Measurements from ENCODE around the gene OR4Q3.
"Not testable (repeated sequence)": the region's sequence is repeated elsewhere in the genome, so short reads cannot be mapped to it uniquely, and the experiment has no call there.

The OR4Q3 gene
- total RNA-seq = 0 to 0.08 (median 0) reads per million in 4 donors

- DNase-seq = no peak
Observed at GRCh38 chr14:19743256-19743655, at the start of gene OR4Q3. Gene OR4Q3 (plus strand): TSS chr14:19743571.

- DNase-seq = no peak
Observed at GRCh38 chr14:19729359-19729758, 14.0 kb upstream of the OR4Q3 start.

DNA sequence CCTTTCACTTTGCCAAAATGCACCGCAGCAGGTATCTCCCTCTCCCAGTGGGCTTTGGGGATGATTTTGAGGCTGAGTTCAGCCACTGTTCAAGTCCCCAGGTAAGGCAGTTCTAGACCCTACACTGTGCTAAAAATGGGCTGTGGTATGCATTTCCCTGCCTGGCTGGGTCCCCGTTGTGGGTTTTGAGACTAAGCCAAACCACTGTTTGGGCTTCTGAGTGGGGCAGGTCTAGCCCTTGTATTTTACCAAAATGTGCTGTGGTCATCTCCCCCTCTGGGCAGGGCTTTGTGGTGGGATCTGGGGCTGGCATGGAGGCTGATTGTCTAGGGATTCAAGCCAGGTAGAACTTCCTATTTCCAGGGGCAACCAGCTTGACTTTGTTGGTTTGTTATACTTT, 13.6 kb upstream of the OR4Q3 start:
- DNase-seq = peak in 1 of 5 donors; percentile 1

DNA sequence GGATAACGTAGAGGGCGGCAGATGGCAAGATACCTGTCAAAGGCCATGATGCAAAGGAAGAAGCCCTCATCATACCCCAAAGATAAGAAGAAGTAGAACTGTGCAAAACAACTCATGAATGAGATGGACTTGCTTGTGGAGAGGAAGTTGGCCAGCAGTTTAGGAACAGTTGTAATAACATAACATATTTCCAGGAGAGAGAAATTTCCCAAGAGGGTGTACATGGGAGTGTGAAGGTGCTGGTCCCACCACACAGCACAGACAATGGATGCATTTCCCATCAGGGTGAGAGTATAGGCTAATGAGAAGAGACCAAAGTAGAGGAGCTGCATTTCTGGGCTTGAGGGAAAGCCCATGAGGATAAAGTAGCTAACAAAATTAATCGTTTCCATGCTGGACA, 9.5 kb upstream of the OR4Q3 start:
- not testable (repeated sequence) for DNase-seq

- DNase-seq = not testable (repeated sequence)
Observed at GRCh38 chr14:19752316-19752715, 8.9 kb downstream of the OR4Q3 start.

DNA sequence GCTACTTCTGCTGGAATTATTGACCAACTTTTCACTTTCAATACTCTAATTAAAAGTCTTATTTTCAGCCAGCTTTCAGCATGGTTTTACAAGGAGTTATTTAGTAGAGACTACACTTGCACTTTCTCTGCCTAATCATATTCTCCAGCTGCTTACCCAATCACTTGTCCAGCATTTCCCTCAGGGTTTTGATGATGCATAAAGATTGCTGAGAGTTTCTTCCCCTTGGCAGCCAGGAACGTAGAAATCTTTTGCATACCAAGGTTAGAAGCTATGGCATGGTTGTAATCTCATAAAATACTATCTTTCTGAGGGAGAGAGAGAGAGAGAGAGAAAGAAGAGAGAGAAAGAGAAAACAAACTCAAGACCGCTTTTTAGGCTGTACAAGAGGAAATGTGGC, 10.8 kb downstream of the OR4Q3 start:
- no peak for DNase-seq

DNA sequence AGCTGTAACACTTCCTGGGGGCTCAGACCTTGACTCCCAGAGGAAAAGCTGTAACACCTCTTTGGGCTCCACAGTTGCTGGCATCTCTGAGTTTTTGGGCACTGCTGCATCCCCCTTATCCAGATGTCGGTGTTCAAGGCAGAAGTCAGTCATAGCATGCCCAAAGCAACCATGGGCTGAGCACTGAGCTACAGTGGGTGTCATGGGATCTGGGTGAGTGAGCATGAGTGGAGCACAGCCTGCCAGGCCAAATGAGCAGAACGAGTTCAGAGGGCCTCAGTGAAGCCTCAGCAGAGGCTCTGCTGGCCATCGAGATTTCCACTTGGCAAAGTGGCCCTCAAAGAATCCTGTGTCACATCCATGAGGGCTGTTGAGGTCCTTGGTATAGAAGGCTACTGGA, 28.1 kb downstream of the OR4Q3 start:
- not testable (repeated sequence) for DNase-seq

DNA sequence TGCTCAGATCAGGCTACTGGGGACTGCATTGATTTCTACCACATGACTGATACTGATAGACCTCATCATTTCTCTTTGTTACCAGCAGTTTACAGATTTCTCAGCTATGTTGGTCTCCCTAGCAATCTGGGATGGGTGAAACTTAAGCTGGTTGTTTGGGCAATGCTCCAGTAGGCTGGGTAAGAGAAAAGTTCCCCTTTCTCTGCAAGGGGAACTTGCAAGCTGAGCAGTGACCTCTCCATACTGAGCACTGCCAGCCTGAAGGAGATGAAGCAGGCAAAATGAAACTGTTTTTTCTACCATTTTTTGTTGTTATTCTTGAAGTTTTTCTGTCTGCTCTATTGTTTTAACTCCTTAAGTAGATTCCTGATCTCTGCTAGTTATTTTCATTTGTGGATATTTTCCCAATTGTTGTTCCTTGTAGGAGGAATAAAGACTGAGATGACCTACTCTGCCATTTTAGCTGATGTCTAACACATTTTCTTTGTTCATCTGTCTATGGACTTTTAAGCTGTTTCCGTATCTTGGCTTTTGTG, 28.6 kb downstream of the OR4Q3 start:
- DNase-seq = no peak

GRCh38 chr14:19772454-19772853, 29.1 kb downstream of the OR4Q3 start:
- DNase-seq = not testable (repeated sequence)

GRCh38 chr14:19773204-19773603, 29.8 kb downstream of the OR4Q3 start, which contains the start of gene OR4M1:
Gene OR4M1 (plus strand): TSS chr14:19773504. CDS start chr14:19780323, 6,819 bp downstream.
- not testable (repeated sequence) for DNase-seq

DNA sequence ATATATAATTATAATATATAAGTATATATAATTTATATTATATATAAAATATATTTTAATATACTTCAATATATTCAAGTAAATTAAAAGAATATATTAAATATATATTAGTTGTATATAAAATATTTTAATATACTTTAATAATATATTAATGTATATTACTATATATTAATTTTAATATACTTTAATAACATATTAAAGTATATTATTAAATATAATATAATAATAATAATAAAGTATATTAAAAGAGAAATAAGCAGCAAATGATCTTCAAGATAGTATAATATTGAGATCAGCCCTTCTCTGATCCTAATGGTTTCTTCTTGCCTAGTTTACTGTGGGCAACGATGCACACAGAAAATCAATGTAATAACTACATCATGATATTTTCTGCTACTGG, 32.2 kb downstream of the OR4Q3 start:
- no peak for DNase-seq

DNA sequence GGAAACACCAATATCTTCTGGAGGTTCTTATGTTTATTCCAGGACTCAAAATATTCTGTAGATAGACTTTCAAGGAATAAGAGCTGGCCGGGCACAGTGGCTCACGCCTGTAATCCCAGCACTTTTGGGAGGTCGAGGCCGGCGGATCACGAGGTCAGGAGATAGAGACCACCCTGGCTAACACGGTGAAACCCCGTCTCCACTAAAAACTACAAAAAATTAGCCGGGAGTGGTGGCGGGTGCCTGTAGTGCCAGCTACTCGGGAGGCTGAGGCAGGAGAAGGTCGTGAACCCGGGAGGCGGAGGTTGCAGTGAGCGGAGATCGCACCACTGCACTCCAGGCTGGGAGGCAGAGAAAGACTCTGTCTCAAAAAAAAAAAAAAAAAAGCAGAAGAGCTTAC, 42.5 kb downstream of the OR4Q3 start:
- DNase-seq = not testable (repeated sequence)

- DNase-seq = not testable (repeated sequence)
Observed at GRCh38 chr14:19787318-19787717, 43.9 kb downstream of the OR4Q3 start.

DNA sequence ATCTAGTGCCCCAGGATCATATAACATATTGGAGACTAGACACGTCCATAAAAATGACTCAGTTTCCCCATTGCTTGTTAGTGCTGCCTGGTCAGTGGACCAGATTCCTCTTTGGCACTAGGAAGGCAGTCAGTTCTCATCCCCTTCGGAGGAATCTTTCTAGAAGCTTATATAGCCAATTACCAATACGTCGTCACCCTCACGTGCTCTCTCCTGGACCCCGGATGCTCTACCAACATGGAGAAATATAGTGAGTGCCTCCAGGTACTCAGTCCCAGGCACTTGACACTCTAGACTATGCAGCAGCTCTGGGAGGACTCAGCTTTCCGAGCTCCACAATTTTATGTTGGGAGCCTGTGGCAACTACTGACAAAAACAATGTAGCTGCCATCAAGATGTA, 44.8 kb downstream of the OR4Q3 start:
- not testable (repeated sequence) for DNase-seq

- not testable (repeated sequence) for DNase-seq
Observed at GRCh38 chr14:19796520-19797108, 53.2 kb downstream of the OR4Q3 start.

All from T-helper 1 cell (primary cell).